SHP77 treated with DMSO at 0.1 percent for 48 hours (cell line): ENCODE measurements around the gene KCNMA1.

Experiments used
- DNase-seq: peaks from one replicate; lab custom pipeline; 2025; lab: John Stamatoyannopoulos, UW

KCNMA1 gene

DNA sequence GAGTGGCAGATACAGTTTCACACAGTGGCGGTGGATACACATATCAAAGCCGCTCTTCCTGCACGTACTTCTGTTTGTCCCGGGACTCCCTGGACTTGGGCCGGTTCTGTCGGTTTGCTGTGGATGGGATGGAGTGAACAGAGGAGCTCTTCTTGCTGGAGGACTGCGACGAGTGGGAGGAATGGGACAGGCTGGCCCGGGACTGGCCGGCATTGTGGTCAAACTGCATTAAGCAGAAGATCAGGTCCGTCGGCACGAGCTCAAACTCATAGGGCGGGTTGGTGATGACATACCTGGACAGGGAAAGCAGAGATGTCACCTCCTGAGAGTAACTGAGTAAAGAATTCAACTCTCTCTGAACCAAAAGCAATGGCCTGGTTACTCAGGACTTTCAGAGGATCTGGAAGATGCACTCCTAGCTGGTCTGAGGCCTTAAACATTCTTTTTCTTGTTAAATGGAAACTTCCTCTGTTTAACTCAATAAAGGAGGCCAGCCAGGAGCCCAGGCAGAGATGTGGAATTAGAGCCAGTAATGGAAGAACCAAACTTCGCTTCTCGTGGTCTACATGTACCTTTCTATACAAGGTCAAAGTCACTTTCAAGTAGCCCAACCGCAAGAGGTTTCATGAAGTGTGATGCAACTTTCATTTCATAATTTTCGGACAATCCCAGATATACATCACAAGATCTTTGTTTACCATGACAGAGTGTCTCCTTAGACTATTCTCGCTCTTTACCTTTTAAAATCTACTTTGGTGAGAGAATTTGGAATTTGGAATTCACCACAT, 750.2 kb downstream of the KCNMA1 start:
- no peak for DNase-seq

DNA sequence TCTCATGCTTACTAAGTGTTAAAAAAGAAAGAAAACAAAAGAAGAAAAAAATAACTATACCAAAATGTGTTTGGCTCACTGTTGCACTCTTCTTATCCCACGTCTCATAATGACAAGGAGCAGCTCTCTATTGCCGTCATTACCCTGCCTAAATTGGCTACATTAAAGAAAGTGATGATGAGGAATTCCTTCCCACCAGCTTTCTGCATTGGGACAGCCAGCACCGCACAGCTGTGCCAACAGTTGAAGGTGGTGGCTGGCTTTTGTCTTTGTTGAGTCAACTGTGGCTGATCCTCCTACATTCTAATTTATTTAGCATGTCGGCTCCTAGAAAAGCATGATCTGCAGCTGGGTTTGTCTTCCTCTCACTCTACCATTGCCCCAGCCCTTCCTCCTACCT, 751.8 kb downstream of the KCNMA1 start:
- no peak for DNase-seq

DNA sequence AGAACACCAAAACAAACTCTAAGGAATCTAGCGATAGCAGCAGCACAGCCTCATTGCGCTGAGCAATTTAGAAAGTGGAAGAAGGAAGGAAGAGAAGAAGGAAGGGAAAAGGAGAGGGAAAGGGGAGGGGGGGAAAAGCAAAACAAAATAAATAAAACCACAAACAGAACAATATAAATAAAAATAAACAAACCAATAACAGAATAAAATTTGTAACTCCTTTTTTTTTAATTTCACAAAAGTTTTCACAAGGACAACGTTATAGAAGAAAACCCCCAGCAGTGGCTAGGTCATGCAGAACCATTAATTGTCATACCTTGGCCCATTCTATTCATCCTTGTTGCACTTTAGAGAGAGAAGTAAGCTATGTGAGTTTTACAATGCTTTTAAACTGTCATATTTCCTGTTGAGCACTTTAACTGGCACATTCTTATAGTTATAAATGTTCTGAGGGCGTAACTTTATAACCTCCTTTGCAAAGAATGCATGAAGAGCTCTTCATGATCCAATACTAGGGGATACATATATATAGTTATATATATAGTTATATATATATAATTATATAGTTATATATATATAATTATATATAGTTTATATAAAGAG, 752.8 kb downstream of the KCNMA1 start:
- DNase-seq = no peak

DNA sequence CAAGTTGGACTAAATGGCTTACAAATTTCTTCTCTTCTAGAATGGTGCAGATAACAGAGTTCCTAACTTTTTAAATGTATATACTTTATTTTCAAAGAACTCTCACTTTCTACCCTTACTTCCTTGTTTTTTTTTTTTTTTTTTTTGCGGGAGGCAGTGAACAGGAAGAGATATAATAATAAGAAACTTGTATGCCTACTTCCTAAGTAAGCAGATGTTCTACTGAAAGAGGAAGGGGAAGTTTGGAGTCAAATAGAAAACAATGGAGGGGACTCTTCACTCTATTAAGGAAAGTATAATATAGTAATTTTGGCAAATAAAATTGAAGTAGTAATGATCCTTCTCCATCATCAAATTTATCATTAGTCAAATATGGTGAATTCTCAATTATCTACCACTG, 754.0 kb downstream of the KCNMA1 start:
- DNase-seq = no peak

DNA sequence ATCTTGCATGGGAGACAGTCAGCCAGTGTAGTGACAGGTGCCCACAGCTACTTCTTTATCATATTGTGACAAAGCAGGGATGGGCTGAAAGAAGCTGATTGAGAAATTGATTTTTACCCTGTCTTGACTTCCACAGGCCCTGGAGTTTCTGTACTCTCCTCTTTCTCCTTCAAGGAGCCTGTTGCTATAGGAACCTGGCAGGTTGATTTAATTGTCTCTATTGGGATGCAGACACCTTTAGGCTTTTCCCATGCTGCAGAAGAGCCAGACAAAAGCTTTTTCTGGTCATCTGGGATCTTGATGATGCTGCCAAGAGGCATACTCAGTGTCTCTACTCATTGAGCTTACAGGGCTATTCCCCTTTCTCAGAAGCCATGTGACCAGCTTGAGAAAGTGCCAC, 754.8 kb downstream of the KCNMA1 start:
- no peak for DNase-seq

DNA sequence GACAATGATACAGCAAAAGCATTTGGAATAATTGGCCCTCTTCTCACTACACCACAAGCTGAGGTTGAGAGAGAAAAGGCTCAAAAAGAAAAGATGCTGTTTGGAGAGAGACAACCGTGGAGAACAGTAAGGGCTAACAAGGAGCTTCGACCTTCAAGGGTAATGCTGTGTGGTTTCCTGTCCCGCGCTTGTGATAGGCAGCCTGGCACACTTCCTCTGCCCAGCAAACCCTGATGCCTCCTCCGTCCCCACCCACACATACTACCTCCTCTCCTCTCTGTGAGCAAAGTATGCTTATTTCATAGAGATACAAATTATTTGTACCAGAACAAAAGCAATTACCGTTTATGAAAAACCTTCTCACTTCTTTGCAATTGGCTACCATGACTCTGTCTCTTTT, 755.4 kb downstream of the KCNMA1 start:
- DNase-seq = no peak

DNA sequence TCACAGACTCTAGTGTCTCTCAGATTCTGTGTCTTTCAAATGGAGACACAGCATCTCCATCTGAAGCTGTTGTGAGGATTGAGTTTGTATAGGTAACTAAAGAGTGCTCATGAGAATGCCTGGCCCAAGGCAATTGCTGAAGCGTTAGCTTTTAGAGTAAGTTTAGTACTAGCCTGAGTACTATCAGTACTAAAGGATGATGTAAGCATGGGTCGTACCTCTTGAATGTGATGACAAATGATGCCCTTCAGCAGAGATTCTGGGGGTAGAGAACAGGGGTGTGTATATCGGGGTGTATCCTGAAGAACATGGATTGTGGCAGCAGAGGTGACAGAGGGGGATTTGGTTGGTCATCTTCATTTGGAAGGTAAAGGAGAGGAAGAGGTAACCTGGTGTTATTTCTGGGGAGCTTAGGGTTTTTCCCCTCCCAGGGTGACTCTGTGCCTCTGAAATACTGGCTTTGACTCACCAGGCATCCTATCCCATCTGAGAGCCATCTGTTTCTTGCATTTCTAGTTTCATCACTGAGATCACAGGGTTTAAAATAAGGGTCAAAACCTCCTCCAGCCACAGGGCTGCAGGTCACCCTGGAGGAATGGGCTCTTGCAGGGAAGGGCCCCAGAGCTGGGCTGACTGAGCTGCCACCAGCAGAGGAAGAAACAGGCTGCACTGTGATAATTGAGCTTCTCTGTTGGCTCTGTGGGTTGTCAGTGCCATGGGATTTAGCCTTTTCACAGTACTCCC, 756.0 kb downstream of the KCNMA1 start:
- DNase-seq = no peak

DNA sequence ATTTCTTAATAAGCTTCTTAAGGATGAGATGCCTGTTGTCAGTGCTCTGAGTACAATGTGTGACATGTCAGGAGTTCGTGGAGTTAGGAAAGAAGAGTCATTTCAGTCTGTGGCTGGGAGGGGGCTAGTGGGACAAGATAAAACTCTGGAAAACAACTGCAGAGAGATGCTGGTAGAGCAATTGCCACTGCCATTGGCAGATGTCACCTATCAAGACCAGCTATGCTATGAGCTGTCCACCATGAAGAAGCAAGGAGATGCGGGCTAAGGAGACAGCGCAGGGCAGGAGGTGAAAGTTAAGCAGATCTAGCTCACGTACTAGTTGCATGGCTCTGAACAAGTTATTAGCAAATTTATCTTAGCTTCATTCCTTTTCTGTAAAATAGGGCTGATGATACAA, 756.7 kb downstream of the KCNMA1 start:
- DNase-seq = no peak

DNA sequence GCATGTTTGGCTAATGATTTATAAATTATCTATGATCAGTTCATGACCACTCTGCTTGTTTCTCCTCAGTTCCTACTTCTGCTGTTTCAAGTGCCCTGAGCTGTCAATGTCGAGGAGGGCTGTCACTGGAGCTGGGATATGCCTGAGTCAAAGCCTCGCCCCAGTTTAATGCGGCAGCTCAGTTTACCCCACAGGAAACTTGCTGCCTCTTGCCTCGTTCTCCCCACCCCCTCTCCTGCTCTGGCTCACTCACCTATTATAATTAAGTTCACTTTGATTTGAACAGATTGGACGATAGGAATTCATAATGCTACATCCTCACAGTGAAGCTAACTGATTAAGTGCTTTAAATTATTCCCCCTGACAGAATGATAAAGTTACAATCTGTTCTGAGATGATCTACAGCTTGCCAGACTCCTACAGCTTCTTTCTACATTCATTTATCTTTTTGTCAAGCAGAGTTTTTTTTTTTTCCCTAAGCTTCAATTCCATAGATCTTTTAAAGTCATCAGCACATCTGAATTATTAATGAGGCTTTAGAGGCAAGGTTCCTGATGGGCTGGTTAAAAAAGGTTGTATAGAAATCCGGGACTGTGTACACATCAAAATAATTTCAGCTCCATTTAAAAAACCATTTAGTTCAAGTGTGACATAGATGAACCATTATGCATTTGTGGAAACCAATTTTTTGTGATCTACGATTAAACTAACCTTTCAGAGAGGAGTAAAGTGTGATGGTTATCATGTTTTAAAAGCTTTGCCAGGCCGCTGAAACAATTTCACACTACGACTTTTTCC, 758.3 kb downstream of the KCNMA1 start:
- DNase-seq = no peak

DNA sequence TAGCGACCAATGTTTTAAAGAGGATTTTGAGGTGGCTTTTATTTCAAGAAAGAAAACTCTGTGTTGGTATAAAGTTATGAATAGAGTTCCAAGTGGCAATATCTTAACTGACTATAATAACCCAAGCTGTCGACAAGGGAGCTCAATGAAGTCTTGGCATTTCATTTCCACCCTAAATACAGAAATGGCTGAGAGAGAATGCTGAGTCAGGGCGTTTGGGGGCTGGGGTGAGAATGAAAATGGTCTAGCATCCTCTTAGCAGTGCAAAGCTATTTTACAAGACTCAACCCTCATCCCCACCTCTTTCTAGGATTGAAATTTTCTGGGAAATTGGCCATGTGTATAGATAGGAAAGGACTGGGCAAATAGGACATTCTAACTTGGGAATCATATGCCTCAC, 759.1 kb downstream of the KCNMA1 start:
- DNase-seq = no peak

DNA sequence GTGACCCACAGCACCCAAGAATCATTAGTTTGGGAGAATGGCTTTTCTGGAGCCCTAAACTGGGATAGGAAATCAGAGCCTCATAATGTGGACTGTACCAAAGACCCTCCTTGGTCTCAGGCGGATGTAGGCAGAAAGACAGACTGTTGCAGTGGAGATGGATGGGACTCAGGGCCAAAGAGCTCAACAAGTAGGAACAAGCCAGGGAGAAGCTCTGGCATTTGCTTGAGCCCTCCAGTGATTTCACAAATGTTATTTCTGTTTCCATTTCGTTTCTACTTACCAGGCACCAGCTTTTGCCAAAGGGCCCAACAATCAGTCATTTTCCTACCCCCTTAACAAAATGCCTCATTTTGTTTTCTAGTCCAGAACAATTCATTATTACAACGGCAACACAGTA, 762.7 kb downstream of the KCNMA1 start:
- DNase-seq = no peak

DNA sequence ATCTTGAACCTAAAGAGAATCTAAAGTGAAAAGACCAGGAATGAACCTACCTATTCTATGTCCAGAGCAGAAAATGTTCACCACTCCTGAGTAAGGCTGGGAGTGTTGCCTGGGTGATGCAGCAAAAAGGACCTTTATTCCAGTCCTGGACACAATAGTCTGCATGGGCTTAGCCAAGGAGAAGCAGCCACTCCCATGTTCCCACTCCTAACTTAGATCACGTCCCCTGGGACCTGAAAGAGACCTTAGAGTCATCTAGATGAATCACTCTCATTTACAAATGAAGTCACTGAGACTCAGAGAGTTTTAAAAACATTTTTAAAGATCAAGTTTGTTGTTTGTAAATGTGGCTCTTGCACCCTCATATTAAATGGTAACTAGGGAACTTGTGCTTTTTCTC, 763.4 kb downstream of the KCNMA1 start:
- DNase-seq = no peak

DNA sequence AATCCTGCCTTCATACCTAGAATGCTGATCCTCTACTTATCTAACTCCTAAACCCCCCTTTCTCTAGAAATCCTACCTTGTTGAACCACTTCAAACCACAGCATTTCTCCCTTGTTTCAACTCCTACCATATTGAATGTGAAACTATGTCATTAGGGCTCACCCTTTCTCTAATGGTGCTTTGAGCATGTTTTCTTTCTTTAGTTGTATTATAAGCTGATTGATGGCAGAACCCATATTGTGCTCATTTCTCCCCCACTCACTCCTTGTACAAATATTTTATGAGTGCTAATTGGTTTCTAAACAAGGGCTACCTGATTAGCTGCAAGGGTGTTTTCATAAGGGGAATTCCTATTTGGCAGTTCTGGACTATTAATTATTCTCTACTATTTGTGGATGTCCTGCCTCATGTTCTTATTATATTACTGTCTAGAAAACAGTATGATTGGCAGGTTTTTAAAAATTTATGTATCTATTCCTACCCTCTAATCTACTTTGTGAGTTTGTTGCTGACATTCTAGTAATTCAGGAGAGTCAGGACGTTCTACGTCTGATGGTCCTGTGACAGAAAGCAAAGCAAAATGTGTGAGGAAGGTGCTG, 765.8 kb downstream of the KCNMA1 start:
- DNase-seq = no peak

DNA sequence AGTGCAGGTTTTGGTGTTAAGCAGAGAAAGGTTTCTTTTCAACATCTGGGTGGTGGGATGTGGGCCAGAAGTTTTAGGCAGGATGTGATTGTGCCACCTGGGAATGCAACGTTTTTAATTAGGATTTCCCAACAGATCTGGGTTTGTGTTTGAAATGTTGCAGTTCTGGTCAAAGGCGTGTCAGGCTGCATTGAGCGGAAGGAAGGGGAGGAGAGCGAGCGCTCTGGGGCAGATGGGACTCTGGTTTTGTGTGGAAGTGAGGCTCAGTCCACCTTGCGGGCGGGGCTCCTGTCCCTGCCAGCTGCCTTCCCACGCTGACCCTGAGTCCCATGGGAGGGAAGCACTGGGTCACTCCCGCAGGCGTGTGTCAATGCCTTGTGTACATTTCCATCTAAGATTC, 767.7 kb downstream of the KCNMA1 start:
- no peak for DNase-seq

DNA sequence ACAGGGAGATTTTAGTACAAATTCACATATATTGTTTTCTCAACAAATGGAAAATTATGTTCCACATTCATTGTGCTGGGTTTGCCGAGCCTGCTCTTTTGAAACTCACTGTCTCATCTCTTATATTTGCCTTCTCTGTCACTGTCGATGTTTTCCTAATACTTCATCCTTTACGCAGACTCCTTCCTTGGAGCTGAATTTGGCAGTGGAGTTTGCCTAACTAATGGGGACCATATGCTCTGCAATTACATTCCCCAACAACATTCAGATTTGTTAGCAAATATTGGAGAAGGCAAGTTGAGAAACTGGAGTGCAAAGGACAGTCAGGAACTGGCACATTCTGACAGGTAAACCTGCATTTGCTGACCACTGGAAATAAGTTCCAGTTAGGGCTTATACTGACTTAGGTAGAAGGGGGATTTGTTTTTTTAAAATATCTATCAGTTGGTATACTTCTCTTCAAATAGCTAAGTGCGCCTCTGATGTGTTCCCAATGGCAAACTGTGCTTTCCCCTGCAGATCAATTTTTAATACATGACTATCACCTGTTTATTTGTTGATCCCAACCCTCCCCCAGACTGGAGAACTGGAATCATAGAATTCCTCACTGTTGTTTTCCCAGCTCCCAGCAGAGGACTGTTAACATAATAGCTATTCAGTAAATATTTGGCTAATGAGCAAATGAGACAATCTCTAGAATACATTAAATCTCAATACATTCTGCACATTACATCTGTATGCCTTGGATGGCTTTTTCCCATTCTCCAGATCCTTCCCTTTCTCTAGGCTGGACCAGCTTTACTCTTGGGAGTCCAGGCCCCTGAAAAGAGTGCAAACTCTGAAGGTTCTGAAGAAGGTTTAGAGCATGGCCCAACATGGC, 769.3 kb downstream of the KCNMA1 start:
- DNase-seq = no peak

DNA sequence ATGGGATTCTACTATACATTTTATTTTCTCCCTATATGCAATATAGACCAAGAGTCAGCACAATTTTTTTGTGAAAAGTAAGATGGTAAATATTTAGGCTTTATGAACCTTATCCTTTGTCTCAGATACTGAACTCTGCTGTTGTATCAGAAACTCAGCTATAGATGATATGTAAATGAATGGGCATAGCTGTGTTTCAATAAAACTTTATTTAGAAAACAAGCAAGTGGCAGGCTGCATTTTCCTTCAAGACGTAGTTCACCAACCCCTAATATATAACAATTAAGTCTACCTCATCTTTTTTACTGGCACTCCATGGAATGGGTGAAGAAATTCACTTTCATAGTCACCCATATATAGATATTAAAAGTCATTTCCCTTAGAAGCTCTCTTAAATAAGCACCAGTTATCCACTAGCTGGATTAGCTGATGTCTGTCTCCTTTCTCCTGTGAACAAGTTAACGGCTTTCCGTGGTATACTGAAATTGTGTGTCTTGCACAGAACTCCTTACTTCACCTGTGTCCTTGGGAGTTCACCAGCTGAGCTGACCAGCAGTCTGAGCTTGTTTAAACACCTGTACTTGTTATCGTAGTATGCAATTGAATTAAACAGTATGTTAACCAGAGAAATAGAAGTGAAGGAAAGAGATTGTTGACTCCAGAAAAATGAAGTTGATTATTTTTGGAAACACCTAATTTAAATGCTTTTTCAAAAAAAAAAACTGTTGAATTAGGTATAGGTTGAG, 770.6 kb downstream of the KCNMA1 start:
- DNase-seq = no peak

DNA sequence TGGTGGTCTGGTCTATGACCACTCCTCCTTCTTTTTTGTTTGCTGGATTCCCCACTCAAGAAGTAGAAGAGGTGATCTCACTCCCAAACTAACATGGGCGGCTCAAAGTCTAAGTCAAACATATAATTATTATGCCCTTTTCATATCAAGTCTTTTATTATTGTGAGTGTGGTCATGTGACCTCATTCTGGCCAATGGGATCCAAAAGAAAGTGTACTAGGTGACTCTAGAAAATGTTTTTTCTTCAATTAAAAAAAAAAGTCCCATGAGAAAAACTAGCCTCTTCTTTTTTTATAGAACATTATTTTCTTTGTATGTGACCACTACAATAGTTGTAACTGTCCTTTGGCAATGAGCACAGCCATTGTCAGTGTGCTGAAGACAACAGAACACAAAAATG, 772.7 kb downstream of the KCNMA1 start:
- no peak for DNase-seq

DNA sequence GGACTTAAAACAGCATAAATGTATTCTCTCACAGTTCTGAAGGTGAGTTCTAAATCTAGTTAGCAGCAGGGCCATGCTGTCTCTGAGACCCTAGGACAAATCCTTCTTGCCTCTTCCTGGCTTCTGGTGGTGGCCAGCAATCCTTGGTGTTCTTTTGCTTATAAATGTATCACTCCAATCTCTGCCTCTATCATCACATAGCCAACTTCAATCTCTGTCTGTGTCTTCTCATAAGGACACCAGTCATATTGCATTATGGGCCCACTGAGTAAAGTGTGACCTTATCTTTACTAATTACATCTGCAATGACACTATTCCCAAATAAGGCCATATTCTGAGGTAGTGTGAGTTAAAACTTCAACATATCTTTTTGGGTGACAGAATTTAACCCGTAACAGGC, 778.9 kb downstream of the KCNMA1 start:
- DNase-seq = no peak

DNA sequence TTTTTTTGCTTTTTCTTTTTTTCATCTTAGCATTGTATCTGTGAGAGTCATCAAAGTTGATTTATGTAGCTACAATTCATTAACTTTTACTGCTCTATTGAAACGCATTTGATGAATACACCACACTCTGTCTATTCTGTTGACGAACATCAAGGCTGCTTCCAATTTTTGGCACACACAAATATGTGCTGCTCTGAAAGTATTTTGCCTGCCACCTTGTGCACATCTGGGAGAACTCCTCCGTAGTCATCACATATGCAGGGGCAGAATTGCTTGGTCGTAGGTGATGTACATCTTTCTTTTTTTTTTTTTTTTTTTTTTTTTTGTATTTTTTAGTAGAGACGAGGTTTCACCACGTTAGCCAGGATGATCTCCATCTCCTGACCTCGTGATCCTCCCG, 796.8 kb downstream of the KCNMA1 start:
- no peak for DNase-seq

DNA sequence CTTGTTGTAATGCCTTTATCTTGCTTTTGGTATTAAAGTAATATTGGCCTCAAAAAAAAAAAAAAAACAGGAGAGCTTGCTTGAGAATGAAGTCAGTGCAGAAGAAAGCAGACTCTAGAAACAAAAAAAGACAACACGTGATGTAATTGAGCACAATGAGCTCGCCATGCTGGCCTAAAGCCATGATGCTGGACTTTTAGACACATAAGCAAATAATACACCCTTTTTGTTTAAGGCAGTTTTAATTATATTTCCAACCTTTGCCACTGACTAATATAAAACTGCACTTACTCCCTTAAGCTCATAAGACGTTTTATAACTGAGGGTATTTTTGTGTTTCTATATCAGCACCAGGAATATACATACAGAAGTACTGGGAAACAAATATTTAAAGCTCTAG, 798.3 kb downstream of the KCNMA1 start:
- DNase-seq = no peak
